Measurements from ENCODE around the gene MRPS22. TPM values are rescaled to one million over a fixed set of nuclear protein-coding genes. Genes with fewer than 3 reads are reported as not detected.
"Not testable (repeated sequence)": the region's sequence is repeated elsewhere in the genome, so short reads cannot be mapped to it uniquely, and the experiment has no call there.

Gene MRPS22
- total RNA-seq, 4 donors from 2014 or later = 44.0 to 51.0 (median 46.8) TPM

DNA sequence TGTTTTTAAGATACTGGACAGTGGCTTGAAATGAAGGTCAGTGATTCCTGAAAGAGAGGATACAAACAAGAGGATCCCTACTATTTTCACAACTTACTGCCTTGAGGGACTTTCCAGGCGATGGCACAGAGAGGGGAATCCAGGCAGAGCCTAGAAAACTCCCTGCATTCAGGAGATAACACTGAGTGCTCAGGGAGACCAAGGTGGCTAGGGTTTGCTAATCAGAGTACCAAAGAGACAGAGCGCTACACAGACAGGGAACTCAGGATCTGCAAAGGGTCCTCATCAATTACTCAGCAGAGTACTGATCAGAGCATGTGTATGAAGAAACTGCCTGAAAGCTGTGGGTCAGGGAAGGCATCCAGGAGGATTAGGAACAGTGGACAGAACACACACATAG lies 11.7 kb upstream of the MRPS22 start:
- H3K27ac ChIP-seq = no peak overlapping the region
- TF ChIP-seq POLR2AphosphoS5 (IDR thresholded peaks at IDR 0.05) = no peak
- TF ChIP-seq EP300 (IDR thresholded peaks at IDR 0.05) = no peak
- TF ChIP-seq, protein P1, sequence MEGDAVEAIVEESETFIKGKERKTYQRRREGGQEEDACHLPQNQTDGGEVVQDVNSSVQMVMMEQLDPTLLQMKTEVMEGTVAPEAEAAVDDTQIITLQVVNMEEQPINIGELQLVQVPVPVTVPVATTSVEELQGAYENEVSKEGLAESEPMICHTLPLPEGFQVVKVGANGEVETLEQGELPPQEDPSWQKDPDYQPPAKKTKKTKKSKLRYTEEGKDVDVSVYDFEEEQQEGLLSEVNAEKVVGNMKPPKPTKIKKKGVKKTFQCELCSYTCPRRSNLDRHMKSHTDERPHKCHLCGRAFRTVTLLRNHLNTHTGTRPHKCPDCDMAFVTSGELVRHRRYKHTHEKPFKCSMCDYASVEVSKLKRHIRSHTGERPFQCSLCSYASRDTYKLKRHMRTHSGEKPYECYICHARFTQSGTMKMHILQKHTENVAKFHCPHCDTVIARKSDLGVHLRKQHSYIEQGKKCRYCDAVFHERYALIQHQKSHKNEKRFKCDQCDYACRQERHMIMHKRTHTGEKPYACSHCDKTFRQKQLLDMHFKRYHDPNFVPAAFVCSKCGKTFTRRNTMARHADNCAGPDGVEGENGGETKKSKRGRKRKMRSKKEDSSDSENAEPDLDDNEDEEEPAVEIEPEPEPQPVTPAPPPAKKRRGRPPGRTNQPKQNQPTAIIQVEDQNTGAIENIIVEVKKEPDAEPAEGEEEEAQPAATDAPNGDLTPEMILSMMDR (IDR thresholded peaks at IDR 0.05) = no peak
- TF ChIP-seq POLR2A (IDR thresholded peaks at IDR 0.05) = no peak
- no peak for DNase-seq (ENCODE audit: low spot score in 2 of 2)
- no peaks in the 10 kb centered on the region for H3K36me3 ChIP-seq
- 83% methylated on average over 2 of the region's 2 CpGs for WGBS
- H3K4me3 ChIP-seq = no peak overlapping the region
- H3K4me1 ChIP-seq = peaks cover 8% of the 10 kb centered on the region
- H3K27me3 ChIP-seq = peaks cover 15% of the 10 kb centered on the region
- H3K9me3 ChIP-seq = no peaks in the 10 kb centered on the region

DNA sequence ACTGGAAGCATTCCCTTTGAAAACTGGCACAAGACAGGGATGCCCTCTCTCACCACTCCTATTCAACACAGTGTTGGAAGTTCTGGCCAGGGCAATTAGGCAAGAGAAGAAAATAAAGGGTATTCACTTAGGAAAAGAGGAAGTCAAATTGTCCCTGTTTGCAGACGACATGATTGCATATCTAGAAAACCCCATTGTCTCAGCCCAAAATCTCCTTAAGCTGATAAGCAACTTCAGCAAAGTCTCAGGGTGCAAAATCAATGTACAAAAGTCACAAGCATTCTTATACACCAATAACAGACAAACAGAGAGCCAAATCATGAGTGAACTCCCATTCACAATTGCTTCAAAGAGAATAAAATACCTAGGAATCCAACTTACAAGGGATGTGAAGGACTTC lies 9.1 kb upstream of the MRPS22 start:
- H3K27ac ChIP-seq, H3K4me3 ChIP-seq: not testable (repeated sequence)
- WGBS = 50% methylated on average over 1 of the region's 1 CpG

DNA sequence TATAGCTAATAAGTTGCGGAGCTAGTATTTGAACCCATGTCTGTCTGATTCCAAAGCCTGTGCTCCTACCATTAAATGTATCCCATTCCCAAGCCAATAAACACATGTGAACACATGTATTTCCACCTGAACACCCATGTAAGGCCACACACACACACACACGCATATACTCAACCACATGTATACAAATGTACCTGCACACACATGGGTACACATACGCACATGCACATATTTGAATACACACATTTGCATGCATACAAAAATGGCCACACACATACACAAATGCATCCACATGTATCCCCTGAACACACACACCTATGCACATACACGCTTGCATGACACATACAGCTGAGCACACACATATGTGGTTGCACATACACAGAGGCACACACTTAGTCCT lies 5.4 kb upstream of the MRPS22 start:
- H3K4me1 ChIP-seq = peaks cover 3% of the 10 kb centered on the region
- no peaks in the 10 kb centered on the region for H3K36me3 ChIP-seq
- H3K27me3 ChIP-seq = no peaks in the 10 kb centered on the region
- DNase-seq (ENCODE audit: low spot score in 2 of 2) = no peak
- H3K27ac ChIP-seq = no peak overlapping the region
- 90% methylated on average over 4 of the region's 4 CpGs for WGBS
- TF ChIP-seq POLR2A (IDR thresholded peaks at IDR 0.05) (no peak), POLR2AphosphoS5 (IDR thresholded peaks at IDR 0.05) (no peak), EP300 (IDR thresholded peaks at IDR 0.05) (no peak)
- TF ChIP-seq, protein P1 (IDR thresholded peaks at IDR 0.05) = no peak
- H3K9me3 ChIP-seq = no peaks in the 10 kb centered on the region
- no peak overlapping the region for H3K4me3 ChIP-seq

More for the DNA sequence above, 9.1 kb upstream of the MRPS22 start:
- not testable (repeated sequence) for H3K36me3 ChIP-seq; DNase-seq (ENCODE audit: low spot score in 2 of 2); H3K9me3 ChIP-seq; H3K4me1 ChIP-seq
- peaks cover 14% of the 10 kb centered on the region for H3K27me3 ChIP-seq

DNA sequence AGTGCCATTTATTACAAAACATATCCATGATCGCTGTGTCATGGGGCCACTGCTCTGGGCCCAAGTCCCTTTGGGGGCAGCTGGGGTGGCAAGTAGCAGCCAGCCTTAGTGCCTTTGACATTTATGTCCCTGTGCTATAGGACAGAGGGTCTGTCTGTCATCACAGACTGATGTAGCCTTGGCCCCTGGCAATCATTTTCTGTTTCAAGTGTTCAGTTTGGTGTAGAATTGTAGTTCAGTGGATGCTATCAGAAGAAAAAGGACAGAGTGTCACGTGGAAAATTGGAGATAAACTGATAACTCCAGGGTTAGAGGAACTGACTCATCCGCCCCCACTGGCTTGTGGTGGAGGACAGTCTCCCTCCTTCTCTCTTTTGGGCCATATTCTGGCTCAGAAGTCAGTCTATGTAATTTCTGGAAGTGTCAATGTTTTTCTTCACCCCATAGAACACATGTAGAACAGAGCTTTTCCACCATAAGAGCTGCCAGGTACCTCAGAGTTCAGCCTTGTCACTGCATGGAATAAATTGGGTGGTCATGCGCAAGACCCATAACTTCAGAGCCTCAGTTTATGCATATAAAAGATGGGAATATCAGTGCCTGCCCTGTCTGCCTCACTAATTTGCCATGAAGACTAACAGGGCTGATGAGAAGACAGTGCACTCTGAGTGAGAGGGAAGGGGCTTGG lies 4.5 kb upstream of the MRPS22 start:
- peaks cover 7% of the 10 kb centered on the region for H3K4me1 ChIP-seq
- 69% methylated on average over 4 of the region's 4 CpGs for WGBS
- H3K9me3 ChIP-seq = no peaks in the 10 kb centered on the region
- no peak overlapping the region for H3K4me3 ChIP-seq
- TF ChIP-seq POLR2A (IDR thresholded peaks at IDR 0.05) (no peak), POLR2AphosphoS5 (IDR thresholded peaks at IDR 0.05) (no peak), EP300 (IDR thresholded peaks at IDR 0.05) (no peak)
- TF ChIP-seq, protein P1 (IDR thresholded peaks at IDR 0.05) = no peak
- no peak for DNase-seq (ENCODE audit: low spot score in 2 of 2)
- no peaks in the 10 kb centered on the region for H3K36me3 ChIP-seq
- H3K27ac ChIP-seq = no peak overlapping the region
- no peaks in the 10 kb centered on the region for H3K27me3 ChIP-seq

DNA sequence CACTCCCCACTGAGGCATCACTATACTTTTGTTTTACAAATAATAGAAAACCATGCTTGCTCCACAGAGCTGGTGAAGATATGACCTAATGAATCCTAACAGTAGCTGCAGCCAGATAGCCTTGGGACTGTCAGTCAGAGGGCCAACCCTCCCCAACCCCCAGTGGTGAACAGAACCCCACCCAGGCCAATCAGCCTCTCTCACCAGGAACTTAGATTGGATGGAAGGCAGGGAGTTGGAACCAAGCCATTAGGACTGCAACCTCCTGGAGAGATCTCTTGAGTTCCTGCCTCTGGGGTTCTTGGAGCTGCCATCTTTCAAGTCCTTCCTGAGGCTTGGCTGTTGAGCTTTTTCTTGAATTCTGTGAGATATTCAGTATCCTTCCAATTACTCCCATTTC lies 3.0 kb upstream of the MRPS22 start:
- Histone ChIP-seq H3K27me3 (no peaks in the 10 kb centered on the region), H3K27ac (no peak overlapping the region), H3K4me3 (no peak overlapping the region), H3K4me1 (peaks cover 21% of the 10 kb centered on the region), H3K9me3 (no peaks in the 10 kb centered on the region), H3K36me3 (no peaks in the 10 kb centered on the region)
- DNase-seq (ENCODE audit: low spot score in 2 of 2) = no peak
- TF ChIP-seq EP300 (IDR thresholded peaks at IDR 0.05) (no peak), POLR2A (IDR thresholded peaks at IDR 0.05) (no peak), POLR2AphosphoS5 (IDR thresholded peaks at IDR 0.05) (no peak)
- TF ChIP-seq, protein P1 (IDR thresholded peaks at IDR 0.05) = no peak

DNA sequence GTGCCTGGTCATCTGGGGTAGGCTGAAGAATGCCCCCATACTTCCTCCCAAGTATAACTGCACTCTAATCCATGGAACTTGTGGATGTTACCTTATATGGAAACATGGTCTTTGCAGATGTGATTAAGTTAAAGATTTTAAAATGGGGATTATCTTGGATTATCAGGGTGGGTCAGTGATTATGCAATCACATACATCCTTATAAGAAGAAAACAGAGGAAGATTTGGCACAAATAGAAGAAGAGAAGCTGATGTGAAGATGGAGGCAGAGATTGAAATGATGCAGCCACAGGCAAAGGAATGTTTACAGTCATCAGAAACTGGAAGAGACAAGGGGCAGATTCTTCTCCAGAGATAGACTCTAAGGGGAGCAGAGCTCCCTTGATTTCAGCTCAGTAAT lies 1.8 kb upstream of the MRPS22 start:
- H3K27me3 ChIP-seq = no peaks in the 10 kb centered on the region
- H3K9me3 ChIP-seq = no peaks in the 10 kb centered on the region
- H3K4me1 ChIP-seq = peaks cover 33% of the 10 kb centered on the region
- no peak for TF ChIP-seq POLR2AphosphoS5 (IDR thresholded peaks at IDR 0.05)
- TF ChIP-seq POLR2A (IDR thresholded peaks at IDR 0.05) = no peak
- no peak for TF ChIP-seq EP300 (IDR thresholded peaks at IDR 0.05)
- TF ChIP-seq, protein P1 (IDR thresholded peaks at IDR 0.05) = no peak
- H3K36me3 ChIP-seq = peaks cover 2% of the 10 kb centered on the region
- no peak overlapping the region for H3K4me3 ChIP-seq
- DNase-seq (ENCODE audit: low spot score in 2 of 2) = no peak
- no peak overlapping the region for H3K27ac ChIP-seq

Data from suprapubic skin (tissue), 4 donors.